Subcutaneous adipose tissue (tissue), 4 donors: ENCODE measurements around the gene GLRX2. TPM values are rescaled to one million over a fixed set of nuclear protein-coding genes. Genes with fewer than 3 reads are reported as not detected.

Experiments used
- CTCF ChIP-seq: fragments of 450-650 bp; IDR thresholded peaks from one replicate; pipeline ENCODE4 v1.5.1; 2016; ENCODE audit warnings: low read depth, mild to moderate bottlenecking, control low read depth, antibody characterized with exemption, moderate library complexity
- total RNA-seq, 4 donors: library from RNA; depleted of rRNA; stranded (reverse); fragments of >200 nt; gene quantifications; one replicate each; pipeline ENCODE4 v1.1.0, GENCODE V29; 2016

Gene GLRX2
- total RNA-seq: 10 to 100 TPM in 1 of 4 donors, 1 to 10 TPM in 3; 7.7 to 20.2 (median 8.5) TPM

DNA sequence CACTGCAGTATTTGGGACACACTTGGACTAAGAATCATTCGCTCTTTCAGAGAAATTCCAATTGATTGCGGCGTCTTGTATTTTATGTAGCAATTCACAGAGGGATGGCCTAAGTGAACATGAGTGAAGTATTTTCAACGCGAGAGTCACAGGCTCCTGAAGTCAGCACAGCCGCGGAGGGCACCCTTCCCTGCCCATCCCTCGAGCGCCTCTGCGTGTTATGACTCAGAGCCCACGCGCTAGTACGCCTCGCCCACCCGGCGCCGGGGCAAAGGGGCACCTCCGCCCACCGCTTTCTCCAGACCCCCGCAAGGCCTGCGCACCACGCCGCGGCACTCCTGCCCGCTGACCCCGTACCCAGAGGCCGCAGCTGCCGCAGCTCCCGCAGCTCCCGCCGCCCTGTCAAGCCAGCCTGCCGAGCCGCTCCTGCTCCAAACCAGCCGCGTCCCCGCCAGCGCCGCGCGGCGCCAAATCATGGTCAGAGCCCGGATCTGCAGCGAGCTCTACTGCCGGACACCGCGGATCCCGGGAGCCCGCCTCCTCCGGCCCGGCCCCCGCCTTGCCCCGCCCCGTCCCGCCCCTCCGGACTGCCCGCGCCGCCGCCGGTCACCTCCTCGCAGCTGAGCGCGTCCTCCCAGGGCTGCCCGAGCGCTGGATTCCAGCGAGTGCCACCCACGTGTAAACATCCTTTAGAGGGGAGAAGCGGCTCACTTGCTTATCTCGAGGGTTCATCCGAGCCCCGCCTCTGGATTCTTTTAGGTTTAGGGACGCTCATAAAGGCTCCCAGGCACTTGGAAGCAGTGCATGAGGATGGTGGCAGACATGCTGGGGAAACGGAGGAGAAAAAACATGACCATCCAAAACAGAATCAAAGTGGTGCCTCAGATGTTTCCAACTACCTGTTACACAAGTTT is at the start of gene GLRX2:
TSS of gene GLRX2 (minus strand) at position 508 of the 914 bp plus-strand sequence. CDS start at position 476, 32 bp downstream.
- no peak for TF ChIP-seq CTCF

GRCh38 chr1:193144999-193145398 is 39.8 kb upstream of the GLRX2 start:
- TF ChIP-seq CTCF: no peak

DNA sequence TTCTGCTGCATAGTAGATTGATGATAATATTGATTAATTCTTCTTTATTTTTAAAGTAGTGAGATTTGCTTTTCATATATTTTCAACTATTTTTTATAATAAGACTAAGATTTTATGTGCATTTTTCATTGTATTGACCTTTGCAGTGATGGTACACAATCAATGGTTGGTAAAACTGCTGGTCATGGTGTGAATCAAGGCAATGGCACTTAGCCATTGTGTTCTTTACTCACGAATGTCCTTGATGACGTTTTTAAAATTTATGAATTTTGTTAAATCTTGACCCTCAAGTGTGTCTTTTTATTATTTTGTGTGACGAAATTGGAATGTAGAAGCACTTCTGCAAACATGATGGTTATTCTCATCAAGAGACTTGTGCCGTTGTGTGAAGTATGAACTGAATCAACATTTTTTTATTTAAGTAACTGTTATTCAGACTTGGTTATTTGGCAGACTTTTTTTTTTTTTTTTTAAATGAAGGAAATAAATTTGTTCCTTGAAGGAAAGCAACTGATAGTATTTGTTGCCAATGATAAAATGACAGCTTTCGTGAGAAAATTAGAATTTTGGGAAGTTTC is 39.2 kb upstream of the GLRX2 start:
- TF ChIP-seq CTCF: no peak

DNA sequence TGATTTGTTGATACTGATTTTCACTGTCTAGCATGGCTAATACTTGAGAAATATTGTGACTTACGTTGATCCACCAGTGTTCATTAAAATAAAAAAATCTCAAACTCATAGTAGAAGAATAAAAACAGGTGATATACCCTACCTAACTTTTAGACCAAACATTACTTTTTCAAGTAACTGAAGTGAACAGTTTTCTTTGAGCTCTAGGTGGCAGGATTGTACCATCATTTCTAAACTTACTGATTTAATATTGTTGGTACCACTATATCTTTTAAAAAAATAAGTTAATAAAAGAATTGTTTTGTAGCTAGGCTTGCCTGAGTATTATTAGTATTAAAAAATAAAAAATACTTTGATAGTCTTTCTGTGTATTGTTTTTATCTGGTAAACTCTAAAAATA is 38.1 kb upstream of the GLRX2 start:
- no peak for TF ChIP-seq CTCF

- TF ChIP-seq CTCF: no peak
Observed at GRCh38 chr1:193142409-193142808, 37.2 kb upstream of the GLRX2 start.

DNA sequence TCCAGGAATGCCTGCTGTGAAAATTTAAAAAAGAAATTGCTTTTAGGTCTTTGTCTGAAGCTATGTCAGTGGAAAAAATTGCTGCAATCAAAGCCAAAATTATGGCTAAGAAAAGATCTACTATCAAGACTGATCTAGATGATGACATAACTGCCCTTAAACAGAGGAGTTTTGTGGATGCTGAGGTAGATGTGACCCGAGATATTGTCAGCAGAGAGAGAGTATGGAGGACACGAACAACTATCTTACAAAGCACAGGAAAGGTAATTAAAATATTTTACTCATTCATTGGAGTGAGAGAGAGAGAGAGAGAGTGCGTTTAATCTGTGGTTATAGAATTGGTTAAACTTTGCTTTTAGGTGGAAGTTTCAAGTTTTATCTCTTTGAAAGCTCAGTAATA is 36.6 kb upstream of the GLRX2 start:
- no peak for TF ChIP-seq CTCF

GRCh38 chr1:193140254-193140653 is 35.0 kb upstream of the GLRX2 start:
- TF ChIP-seq CTCF: no peak
